NCI-H1105 treated with DMSO at 0.1 percent for 48 hours (cell line): Measurements from ENCODE around the gene ASB18.
"Not testable (repeated sequence)": the region's sequence is repeated elsewhere in the genome, so short reads cannot be mapped to it uniquely, and the experiment has no call there.

Source experiments
- DNase-seq: peaks from one replicate; lab custom pipeline; 2025; lab: John Stamatoyannopoulos, UW

Gene ASB18

DNA sequence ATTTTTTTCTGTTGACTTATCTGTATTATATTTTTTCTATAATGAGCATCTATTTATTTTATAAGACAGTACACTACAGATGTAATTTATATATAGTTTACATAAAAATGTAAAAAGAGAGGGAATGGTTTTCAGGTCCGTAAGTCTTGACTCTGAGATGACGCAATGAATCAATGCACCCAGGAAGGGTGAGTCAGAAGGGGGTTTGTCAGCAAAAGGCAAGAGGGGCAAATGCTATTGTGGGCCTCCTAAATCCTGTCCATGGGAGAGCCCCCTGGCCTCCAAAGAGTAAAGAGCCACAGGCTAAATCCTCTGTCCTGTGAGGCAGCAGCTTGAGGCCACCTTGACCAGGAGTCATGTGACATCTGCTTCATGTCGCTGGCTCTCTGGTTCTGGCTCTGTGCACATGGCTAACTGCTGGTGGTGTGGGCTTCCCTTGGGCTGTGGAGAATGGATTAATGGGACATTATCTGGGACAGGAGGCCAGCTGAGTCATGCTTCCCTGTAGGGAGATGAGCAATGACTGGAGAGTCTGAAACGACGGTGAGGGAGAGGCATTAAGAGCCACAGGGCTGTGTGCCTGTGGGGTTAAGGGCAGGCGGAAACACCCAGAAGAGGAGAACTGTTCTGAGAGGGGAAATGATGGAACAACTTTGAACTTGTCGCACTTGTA lies 22.8 kb upstream of the ASB18 start:
- DNase-seq = no peak

DNA sequence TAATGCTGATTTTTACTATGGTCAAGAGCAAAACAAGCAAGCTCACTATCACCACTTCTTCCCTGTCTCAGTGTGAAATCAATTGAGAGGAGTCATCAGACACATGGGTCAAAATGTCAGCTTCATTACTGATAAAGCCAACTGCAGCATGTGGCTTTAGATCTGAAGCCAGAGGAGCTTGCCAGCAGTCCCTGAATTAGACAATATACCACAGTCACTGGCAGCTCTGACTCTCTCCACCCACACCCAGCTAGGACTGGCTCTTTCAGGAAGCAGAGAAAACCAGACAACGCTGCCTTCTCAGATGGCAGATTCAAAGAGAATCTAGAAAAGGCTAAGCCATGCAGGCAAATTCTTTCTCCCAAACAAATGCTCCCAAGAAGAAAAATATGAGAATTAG lies 20.0 kb upstream of the ASB18 start:
- DNase-seq = no peak

DNA sequence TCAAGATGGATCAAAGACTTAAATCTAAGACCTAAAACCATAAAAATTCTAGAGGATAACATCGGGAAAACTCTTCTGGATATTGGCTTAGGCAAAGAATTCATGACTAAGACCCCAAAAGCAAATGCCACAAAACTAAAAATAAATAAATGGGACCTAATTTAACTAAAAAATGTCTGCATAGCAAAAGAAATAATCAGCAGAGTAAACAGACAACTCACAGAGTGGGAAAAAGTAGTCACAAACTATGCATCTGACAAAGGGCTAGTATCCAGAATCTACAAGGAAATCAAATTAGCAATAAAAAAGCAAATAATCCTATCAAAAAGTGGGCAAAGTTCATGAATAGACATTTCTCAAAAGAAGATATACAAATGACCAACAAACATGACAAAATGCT lies 18.2 kb upstream of the ASB18 start:
- DNase-seq = no peak

DNA sequence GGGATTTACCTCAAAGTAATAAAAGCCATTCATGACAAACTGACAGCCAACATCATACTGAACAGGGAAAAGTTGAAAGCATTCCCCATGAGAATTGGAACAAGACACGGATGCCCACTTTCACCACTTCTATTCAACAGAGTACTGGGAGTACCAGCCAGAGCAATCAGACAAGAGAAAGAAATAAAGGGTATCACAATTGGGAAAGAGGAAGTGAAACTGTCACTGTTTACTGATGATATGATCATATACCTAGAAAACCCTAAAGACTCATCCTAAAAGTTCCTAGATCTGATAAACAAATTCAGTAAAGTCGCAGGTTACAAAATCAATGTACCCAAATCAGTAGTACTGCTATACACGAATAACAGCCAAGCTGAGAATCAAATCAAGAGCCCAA lies 17.2 kb upstream of the ASB18 start:
- DNase-seq = no peak

DNA sequence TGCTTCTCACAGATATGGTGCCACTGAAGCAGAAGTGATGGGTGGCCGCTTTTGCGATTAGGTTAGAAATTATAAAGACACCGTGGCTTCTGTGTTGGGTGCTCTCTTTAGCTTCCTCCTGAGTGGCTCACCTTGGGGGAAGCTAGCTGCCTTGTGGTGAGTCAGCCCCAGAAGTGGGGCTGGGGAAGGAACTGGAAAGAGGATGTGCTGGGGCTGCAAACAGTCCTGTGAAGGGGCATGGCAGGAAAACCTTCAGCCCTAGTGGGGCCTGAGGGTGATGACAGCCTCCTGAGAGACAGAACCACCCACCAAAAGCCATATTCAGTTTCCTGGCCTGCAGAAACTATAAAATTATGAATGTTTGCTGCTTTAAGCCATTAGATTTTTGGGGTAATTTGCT lies 8.9 kb upstream of the ASB18 start:
- DNase-seq = no peak

DNA sequence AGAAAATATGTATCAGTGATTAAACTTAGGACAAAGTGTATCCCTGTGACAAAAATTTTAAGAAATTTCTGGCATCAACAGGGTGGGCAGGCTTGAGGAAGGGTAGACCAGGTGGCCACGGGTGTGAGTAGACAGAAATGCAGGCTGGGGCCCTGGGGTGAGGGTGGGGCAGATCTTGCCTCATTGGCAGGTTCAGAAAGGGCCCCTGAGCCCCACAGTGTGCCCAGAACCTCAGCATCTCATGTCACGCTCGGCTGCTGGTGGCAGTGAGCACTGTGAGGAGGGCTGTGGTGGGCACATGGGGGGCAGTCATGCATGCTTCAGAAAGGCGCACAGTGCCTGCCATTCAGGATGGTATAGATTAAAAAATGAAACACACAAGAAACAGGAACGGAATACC lies 7.6 kb upstream of the ASB18 start:
- no peak for DNase-seq

DNA sequence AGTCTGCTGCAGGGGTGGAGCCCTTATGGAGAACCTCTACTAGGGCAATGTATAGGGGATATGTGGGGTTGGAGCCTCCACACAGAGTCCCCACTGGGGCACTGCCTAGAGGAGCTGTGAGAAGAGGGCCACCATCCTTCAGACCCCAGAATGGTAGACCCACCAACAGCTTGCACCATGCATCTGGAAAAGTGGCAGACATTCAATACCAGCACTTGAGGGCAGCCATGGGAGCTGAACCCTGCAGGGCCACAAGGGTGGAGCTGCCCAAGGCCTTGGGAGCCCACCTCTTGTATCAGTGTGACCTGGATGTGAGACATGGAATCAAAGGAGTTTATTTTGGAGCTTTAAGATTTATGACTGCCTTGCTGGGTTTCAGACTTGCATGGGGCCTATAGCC lies 5.7 kb upstream of the ASB18 start:
- not testable (repeated sequence) for DNase-seq

DNA sequence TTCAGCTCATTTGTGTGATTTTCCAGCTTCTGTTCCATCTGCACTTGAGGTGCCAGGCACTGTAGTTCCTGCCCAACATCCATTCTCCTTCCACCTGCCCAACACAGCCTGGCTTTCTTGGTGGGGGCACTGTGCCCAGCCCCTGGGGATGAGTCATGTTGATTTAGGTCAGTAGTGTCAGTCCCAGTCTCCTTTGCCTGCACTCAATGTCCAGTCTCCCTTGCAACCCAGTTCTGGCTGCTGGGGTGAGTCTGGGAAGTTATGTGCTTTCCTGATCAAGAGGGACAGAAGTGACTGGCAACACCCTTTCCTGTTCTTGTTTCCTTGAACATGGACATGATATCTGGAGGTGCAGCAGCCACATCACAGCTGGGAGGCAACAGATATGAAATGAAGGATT lies 1.5 kb upstream of the ASB18 start:
- no peak for DNase-seq

DNA sequence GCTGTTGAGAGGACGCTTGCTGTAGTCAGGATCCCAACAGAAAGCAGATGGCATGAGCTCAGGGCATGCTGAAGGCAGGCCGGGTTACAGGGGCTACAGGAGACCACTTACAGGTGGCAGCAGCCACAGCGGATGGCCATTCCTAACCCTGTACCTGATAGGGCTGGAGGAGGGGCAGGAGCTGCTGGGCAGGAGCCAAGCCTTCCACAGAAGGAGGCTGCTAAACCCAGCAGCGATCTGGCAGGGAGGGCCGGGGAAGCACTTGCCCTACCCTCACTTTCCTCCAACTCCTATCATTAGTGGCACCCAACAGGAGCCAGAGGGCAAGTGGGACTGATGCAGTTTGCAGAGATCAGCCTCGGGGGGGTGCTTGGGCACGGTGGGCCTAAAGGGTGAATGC lies 2.0 kb downstream of the ASB18 start:
- DNase-seq = no peak

DNA sequence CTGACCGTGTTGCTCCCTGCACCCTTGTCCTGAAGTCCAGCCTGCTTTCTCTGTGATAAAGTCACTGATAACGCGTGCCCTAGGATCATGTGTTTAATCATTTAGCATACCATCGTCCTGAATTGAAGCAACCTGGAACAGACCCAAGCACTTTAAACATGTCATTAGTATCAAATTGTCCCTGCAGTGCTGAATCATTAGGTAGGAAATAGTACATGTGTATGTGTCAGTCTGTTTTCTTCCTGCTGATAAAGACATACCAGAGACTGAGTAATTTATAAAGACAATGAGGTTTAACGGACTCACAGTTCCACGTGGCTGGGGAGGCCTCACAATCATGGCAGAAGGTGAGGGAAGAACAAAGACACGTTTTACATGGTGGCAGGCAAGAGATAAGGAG lies 2.8 kb downstream of the ASB18 start:
- no peak for DNase-seq

DNA sequence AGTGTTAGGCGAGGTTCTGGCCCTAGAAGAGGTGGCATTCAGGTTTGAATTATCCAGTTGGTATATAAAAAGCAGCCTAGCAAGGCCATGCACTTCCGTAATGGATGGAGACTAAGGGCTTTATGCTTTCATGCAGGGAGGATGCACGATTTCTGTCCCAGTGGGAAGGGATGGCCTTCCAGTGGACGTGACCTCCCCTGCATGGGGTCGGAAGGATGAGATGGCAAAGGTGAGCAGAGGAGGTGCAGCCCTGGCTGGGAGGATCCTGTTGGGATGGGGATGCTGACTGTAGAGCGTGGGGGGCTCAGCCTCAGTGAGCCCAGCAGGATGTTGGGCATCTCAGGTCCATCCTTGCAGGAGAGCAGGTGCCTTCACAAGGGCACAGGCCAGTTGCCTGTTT lies 4.8 kb downstream of the ASB18 start:
- no peak for DNase-seq

DNA sequence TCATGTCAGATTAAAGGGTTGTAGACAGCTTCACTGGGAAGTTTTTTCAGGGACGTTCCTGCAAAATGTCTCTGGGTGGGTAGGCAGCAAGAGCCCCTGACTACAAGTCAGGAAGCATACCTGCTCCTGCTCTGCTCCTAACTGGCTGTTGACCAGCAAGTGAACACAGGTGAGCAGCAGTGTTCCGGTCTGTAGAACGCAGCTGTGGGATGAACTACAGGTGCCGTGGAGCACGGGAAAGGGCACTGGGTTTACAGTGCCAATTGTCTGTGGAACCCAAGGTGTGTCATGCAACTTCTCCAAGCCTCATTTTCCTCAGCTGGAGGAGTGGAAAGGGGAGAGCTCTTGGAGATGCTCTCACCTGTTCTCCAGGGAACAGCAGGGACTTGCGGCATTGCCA lies 6.6 kb downstream of the ASB18 start:
- no peak for DNase-seq

DNA sequence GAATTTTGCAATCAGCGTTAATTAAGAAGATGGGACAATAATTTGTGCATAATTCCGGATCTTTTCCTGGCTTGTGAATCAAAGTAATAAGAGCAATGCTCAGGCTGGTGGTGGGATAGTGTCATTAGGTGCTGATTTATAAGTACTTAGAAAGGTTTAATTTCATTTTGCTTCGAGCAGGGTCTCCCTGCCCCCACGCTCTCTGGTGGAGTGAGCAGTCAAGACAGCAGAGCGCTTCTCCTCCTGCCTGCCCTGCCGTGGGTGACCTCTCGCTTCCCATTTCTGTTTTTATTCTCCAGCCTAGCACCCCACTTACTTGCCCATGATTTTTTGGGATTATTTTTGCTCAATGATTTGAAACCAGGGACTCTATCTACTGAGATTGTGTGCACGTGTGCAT lies 7.1 kb downstream of the ASB18 start:
- DNase-seq = no peak

DNA sequence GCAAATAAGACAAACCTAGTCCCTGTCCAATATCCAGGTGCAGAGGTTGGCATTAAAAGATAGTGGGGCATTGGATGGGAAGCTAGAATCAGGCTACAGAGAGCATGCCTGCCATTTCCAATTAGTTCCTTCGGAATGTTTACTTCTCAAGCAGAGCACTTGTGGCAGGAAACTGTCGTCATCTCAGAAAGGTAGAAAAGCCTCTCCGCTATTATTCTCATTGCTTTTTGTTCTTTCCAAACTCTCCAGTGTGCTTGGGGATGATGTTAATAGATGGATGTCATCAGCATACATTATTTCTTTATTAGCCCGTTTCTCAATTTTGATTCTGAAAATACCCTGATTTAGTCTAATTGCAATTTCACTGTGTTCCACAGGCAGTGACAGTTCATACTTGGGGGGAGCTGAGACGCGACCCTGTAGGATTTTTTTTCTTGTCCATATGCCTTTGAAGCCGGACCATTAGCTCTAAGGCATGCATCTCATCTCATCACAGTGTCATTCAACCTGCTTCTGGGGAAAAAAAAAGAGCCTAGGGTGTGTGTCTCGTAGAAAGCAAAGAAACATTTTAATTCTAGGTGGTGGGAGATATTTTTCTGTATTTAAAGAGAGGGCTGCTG lies 7.7 kb downstream of the ASB18 start:
- no peak for DNase-seq

DNA sequence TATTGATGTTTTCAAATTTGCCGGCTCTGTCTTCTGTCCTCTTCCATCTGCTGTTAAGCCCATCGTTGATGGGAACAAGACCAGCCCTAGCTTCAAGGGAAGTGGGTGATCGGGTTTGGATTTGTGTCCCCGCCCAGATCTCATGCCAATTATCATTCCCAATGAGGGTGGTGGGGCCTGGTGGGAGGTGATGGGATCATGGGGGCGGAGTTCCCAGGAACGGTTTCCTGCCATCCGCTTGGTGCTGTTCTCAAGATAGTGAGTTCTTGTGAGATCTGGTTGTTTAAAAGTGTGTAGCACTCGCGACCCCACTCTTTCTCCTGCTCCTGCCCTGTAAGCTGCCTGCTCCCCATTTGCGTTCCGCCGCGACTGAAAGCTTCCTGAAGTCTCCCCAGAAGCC lies 9.5 kb downstream of the ASB18 start:
- no peak for DNase-seq

DNA sequence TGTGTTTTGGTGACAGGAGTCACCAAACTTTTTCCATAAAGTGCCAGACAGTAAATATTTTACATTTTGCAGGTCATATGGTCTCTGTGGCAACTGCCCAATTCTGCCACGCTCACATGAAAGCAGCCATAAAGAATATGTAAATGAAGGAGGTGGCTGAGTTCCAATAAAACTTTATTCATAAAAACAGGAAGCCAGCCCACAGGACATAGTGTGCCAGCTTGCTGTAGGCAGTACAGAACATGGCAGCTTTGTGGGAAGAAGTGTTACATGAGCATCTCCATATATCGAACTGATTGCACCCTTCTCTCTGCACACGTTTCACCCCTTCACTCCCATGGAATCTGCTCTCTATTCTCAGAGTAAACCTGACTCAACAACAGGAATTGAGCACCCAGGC lies 10.2 kb downstream of the ASB18 start:
- no peak for DNase-seq

DNA sequence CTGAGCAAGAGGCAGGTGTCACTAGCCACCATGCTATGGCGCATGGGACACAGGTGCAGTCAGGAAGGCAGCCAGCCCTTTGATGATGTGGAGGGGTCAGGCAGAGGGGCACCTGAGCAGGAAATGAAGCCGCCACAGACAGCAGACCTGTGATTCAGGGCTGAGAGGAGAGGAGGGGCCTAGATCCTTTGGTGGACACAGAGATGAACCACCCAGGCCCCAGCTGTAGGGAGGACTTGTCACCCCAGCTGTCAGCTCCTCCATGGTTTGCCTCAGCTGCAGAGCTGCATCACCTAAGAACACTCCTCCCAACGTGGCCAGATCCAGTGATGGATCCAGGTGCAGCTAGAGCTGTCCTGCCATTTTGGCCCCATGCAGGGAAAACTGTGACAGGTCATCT lies 11.6 kb downstream of the ASB18 start:
- DNase-seq = no peak

DNA sequence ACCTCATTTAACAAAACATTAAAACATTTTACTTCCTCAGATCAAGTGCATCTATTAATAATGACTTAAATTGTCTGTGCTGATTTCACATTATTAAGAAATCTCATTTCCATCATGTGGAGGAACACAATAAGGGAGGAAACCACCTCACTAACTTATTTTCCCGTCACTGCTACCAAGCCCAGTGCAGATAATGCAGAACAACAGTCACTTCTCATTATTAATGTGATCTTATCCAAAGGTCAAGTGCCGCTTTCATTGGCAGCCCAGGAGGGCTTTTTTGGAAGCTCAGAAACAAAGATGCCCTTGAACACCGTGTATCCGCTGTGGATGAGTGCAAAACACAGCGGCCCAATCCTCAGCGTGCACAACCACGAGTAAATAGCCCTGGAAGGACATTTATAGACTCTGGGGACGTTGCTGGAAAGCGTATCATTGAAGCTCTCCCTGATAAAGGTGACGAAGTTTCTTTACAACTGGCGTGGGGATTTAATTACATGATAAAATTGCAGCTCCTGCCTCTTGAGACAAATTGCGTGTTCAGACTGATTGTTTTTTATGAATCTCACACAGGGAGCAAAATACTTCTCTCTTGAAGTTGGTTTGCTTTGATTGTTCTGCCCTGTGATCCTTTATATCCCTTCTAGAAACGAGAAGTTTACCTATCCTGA lies 13.2 kb downstream of the ASB18 start:
- DNase-seq = no peak

DNA sequence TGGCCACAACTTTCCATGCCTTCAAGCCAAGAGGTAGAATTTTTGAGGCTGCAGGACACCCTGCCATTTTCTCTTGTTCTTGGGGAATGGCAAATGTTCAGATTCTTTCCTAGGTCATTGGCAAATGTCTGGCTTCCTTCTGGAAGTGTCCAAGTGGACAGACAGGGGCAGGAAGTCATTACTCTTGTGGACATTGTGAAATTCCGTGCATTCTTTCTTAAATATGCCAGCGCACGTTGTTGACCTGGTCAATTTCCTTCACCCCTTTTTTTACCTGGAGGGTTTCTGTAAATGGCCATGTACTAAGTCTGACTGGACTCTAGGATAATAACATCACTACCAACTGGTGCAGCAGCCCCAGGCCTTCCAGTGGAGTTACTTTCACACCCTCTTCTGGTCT lies 13.9 kb downstream of the ASB18 start:
- no peak for DNase-seq

DNA sequence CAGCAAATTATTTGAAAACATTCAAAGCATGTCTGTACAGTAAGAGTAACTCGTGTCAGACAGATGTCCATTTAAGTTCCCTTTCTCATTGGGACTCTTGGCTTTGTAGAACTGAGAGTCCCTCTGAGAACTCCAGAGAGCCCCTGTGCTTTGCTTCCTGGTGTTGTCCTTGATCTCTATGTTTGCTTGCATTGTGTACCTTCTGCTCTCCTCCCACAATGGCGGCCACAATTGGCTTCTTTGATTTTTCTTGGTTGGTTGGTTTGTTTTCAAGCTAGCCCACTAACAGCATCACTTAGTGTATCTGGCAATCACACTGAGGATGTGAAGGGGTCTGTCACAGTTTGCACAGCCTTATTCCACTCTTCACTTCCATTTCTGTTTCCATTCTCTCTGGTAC lies 15.1 kb downstream of the ASB18 start:
- no peak for DNase-seq

DNA sequence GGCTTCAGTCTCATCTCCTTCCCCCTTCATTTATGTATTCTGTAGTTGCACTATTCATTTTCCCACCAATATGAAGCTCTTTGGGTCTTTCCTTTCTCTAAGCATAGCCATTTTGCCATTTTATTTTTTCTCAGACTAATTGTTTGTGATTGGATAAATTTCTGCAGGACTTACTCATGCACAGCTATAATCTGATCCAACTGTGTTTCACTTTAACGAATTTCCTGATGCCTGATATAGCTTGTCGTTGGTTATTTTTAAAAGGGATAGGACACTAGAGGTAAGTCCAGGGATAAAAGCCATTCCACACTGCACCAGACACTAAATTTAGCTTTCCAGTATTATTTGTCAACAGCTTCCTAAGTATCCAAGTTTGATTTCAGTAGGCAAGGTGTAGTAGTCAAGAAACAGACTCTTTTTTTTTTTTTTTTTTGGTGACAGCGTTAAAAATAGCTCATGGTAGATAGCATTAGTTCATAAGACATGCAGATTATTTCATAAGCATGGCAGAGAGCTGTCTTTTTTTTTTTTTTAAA lies 17.4 kb downstream of the ASB18 start:
- no peak for DNase-seq

DNA sequence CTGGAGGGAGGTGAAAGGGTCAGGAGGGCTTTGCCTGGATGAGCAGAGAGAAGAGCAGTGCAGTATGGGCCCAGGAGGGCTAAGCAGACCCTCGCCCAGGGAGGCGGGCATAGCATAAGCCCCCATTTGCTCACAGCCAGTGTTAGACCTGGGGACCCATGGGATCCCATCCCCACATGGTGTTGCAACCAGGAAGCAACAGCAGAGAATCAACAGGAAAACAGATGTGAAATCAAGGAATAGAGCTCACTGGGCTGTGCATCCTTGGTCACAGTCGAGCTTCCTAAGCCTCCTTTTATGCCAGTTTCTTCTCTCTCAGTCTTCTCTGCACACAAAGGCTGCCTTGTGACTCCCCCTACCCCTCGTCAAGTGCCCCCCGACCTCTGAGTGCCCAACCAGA lies 19.9 kb downstream of the ASB18 start:
- DNase-seq = no peak

DNA sequence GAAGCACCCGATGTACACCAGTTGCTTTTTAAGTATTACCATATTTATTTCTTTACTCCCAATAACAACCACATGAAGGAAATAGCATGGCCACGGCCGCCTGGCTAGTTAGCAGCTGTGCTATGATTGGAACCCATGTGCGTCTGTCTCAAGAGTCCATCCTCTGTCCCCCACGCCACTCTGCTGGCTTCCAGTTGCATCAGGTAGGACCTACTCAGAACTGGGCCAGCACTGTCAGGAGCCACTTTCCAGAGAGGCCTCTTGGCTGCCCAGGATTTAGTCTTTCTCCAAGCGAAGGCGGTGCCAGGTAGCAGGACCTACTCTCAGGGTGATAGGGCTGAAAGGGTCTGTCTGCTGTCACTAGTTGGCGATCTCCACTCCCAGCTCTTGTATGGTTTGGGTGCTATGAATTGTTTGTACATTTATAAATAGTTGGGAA lies 22.1 kb downstream of the ASB18 start:
- no peak for DNase-seq
